Neural cell (in vitro differentiated cells): Measurements from ENCODE around the gene GDPD4.

Source experiments
- CTCF ChIP-seq: fragments of 450-650 bp; IDR thresholded peaks from 2 replicates; pipeline ENCODE4 v1.5.1; 2014; ENCODE audit warnings: antibody characterized with exemption, mild to moderate bottlenecking, moderate library complexity; ENCODE audit not compliant: poor library complexity, severe bottlenecking
- EZH2 ChIP-seq: fragments of 200-600, 300-800 bp; shearing (Covaris generic), sonication (generic); IDR thresholded peaks from 2 replicates; pipeline ENCODE4 v1.6.1; 2014; ENCODE audit warnings: antibody characterized with exemption, low read length, borderline replicate concordance, mild to moderate bottlenecking; ENCODE audit not compliant: insufficient read depth, poor library complexity, severe bottlenecking
- POLR2AphosphoS5 ChIP-seq: IDR thresholded peaks from 2 replicates; pipeline ENCODE4 v1.6.1; 2012

DNA sequence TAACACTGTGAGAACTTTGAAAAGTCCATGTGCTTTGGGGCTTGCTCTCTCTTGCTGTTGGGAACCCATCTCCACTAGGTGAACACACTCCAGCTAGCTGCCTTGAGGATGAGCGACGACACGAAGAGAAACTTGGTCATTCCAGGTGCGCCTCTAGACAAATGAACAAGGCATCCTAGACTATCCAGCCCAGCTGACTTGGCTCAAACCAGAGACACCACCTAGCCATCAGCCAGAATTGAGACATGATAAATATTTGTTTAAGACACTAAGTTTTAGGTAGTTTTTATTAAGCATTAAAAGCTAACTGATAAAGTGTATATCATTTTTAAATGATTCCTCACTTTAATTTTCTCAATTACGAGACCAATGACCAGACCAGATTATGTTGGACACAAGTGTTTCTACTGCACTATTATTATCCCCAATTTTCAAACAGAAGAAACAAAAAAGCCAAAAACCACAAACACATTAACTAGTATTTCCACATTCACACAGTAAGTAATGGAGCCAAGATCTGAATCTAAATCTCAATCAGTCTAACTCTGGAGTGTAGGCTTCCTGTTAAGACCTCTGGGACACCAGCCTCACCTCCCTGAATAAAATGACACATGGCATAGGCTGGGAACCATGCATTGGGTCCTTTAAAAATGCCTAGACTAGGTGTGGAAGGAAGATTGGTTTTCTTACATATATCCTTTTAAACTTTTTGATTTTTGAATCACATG lies 70.4 kb downstream of the GDPD4 start:
- TF ChIP-seq CTCF, result no peak
- no peak for TF ChIP-seq POLR2AphosphoS5
- no peak for TF ChIP-seq EZH2
